SK-N-SH (cell line): ENCODE measurements around the gene TTLL7. TPM values are rescaled to one million over a fixed set of nuclear protein-coding genes. Genes with fewer than 3 reads are reported as not detected.

Experiments
- CTCF ChIA-PET: fragments of 300-600, 350-600 bp; formaldehyde crosslinking; extraction: SDS; loops from one replicate; lab custom pipeline; 2021; lab: Yijun Ruan, JAX
- POLR2A ChIA-PET: fragments of 350-600 bp; sonication (Branson Sonifier 250); formaldehyde crosslinking; extraction: SDS; loops from one replicate; lab custom pipeline; 2020; ENCODE audit warnings: antibody characterized with exemption, inconsistent platforms; lab: Yijun Ruan, JAX
- DNase-seq: peaks from one replicate; pipeline ENCODE4 v3.0.0; 2012
- H2AFZ ChIP-seq: fragments of 200-600 bp; sonication (generic); 2 replicates; pipeline ENCODE4 v1.8.1; 2016; ENCODE audit warnings: antibody characterized with exemption, mild to moderate bottlenecking, low read depth
- H3F3A ChIP-seq: fragments of 200-600 bp; sonication (generic); replicated peaks from 2 replicates; pipeline ENCODE3; 2016; ENCODE audit warnings: antibody characterized with exemption, mild to moderate bottlenecking; ENCODE audit not compliant: insufficient read depth
- H3K27ac ChIP-seq, 2 experiments: fragments of 200-500 bp in 1 of 2; fragments of 200-600 bp in 1 of 2; sonication (Bioruptor generic) in 1 of 2; sonication (generic), shearing (Covaris generic) in 1 of 2; 2 replicates each; pipeline versions ENCODE4 v1.5.1 to v1.6.1; 2014 to 2016; ENCODE audit warnings: low read depth in 2 of 2, inconsistent platforms in 1 of 2, low read length in 1 of 2, mild to moderate bottlenecking in 1 of 2, mixed read lengths in 1 of 2
- H3K27me3 ChIP-seq: fragments of 200-600 bp; sonication (generic), shearing (Covaris generic); 2 replicates; pipeline ENCODE4 v1.6.1; 2016; ENCODE audit warnings: mixed run types; ENCODE audit not compliant: insufficient read depth
- H3K36me3 ChIP-seq, 2 experiments: fragments of 200-500 bp in 1 of 2; fragments of 200-600 bp in 1 of 2; sonication (Bioruptor generic) in 1 of 2; sonication (generic) in 1 of 2; replicated peaks in 1 of 2; 2 replicates each; pipeline versions ENCODE3 to v1.5.1; 2014 to 2016; ENCODE audit warnings: low read length in 1 of 2, mild to moderate bottlenecking in 1 of 2; ENCODE audit not compliant: insufficient read depth in 2 of 2, control insufficient read depth in 1 of 2
- H3K4me1 ChIP-seq, 2 experiments: fragments of 200-500 bp in 1 of 2; fragments of 200-600 bp in 1 of 2; sonication (Bioruptor generic) in 1 of 2; sonication (generic), shearing (Covaris generic) in 1 of 2; 2 replicates each; pipeline versions ENCODE4 v1.5.1 to v1.6.1; 2014 to 2016; ENCODE audit warnings: low read depth in 1 of 2, low read length in 1 of 2, mixed run types in 1 of 2; ENCODE audit not compliant: insufficient read depth in 2 of 2, control insufficient read depth in 1 of 2
- H3K4me2 ChIP-seq: fragments of 200-600 bp; sonication (generic), shearing (Covaris generic); 2 replicates; pipeline ENCODE4 v1.6.1; 2017; ENCODE audit warnings: mixed run types
- H3K4me3 ChIP-seq, 2 experiments: fragments of 200-500 bp in 1 of 2; fragments of 200-600 bp in 1 of 2; sonication (Bioruptor generic) in 1 of 2; sonication (generic), shearing (Covaris generic) in 1 of 2; 2 replicates each; pipeline versions ENCODE4 v1.5.1 to v1.8.1; 2014 to 2016; ENCODE audit warnings: low read depth in 2 of 2, inconsistent platforms in 1 of 2, low read length in 1 of 2, mild to moderate bottlenecking in 1 of 2, mixed read lengths in 1 of 2, moderate library complexity in 1 of 2
- H3K79me2 ChIP-seq: fragments of 200-600 bp; sonication (generic); 2 replicates; pipeline ENCODE4 v1.8.1; 2017; ENCODE audit warnings: mild to moderate bottlenecking; ENCODE audit not compliant: insufficient read depth
- H3K9ac ChIP-seq: fragments of 200-600 bp; sonication (generic); 2 replicates; pipeline ENCODE4 v1.6.1; 2017; ENCODE audit warnings: mixed run types
- H3K9me2 ChIP-seq: fragments of 200-600 bp; sonication (generic); 2 replicates; pipeline ENCODE4 v1.6.1; 2017; ENCODE audit warnings: mixed run types
- H3K9me3 ChIP-seq: fragments of 200-600 bp; sonication (generic); 2 replicates; pipeline ENCODE4 v1.6.1; 2017; ENCODE audit warnings: mixed run types, mild to moderate bottlenecking, moderate library complexity
- H4K20me1 ChIP-seq: fragments of 200-600 bp; sonication (generic); 2 replicates; pipeline ENCODE4 v1.6.1; 2017; ENCODE audit warnings: mild to moderate bottlenecking, mixed run types; ENCODE audit not compliant: insufficient read depth
- EP300 ChIP-seq, 2 experiments: IDR thresholded peaks; 2 replicates each; pipeline versions ENCODE4 v1.4.0 to v1.6.1; 2012; ENCODE audit warnings: borderline replicate concordance in 1 of 2, low read depth in 1 of 2, low read length in 1 of 2
- FOXJ3 ChIP-seq: sonication (generic); formaldehyde crosslinking; IDR thresholded peaks from 2 replicates; pipeline ENCODE4 v1.5.1; 2020; ENCODE audit warnings: mild to moderate bottlenecking, missing genetic modification reagents
- GATA2 ChIP-seq: sonication (generic); formaldehyde crosslinking; IDR thresholded peaks from 2 replicates; pipeline ENCODE4 v1.5.0; 2020; ENCODE audit warnings: mild to moderate bottlenecking, missing genetic modification reagents
- JUND ChIP-seq: IDR thresholded peaks from 2 replicates; pipeline ENCODE4 v1.4.0; 2012
- RAD21 ChIP-seq: IDR thresholded peaks from 2 replicates; pipeline ENCODE4 v1.6.1; 2012; ENCODE audit warnings: mild to moderate bottlenecking, low read length
- RCOR1 ChIP-seq: fragments of 150-350 bp; IDR thresholded peaks from 2 replicates; pipeline ENCODE4 v1.6.1; 2017; ENCODE audit warnings: antibody characterized with exemption, low read length
- SIN3A ChIP-seq: IDR thresholded peaks from 2 replicates; pipeline ENCODE4 v1.6.1; 2012; ENCODE audit warnings: low read depth, mild to moderate bottlenecking, low read length, moderate library complexity, borderline replicate concordance
- WGBS: methylation state at CpG from one replicate; pipeline ENCODE4 v1.1.6; 2017; ENCODE audit warnings: low lambda C conversion rate; 5-methylcytosine and 5-hydroxymethylcytosine counted together
- polyA plus RNA-seq, 3 experiments: library from polyadenylated mRNA; depleted of rRNA; stranded (reverse); fragments of >200 nt; gene quantifications; 2 replicates each; pipeline ENCODE4 v1.2.3, GENCODE V29; 2012
- TF ChIP-seq, protein P1 (sequence below): IDR thresholded peaks from 2 replicates; pipeline ENCODE4 v1.4.0; 2012; ENCODE audit warnings: low read depth, borderline replicate concordance
- TF ChIP-seq, protein P2 (sequence below): fragments of 200-600 bp; sonication (generic); IDR thresholded peaks from 2 replicates; pipeline ENCODE4 v1.6.1; 2017; ENCODE audit warnings: antibody characterized with exemption, mild to moderate bottlenecking, moderate library complexity
- TF ChIP-seq, protein P3 (sequence below): IDR thresholded peaks from 2 replicates; pipeline ENCODE4 v1.6.1; 2012; ENCODE audit warnings: mild to moderate bottlenecking, low read depth, low read length, moderate library complexity
- TF ChIP-seq, protein P4 (sequence below): IDR thresholded peaks from 2 replicates; pipeline ENCODE4 v1.4.0; 2012; ENCODE audit warnings: low read depth

The TTLL7 gene
- polyA plus RNA-seq, 1 of the 3 experiments (the other 2 are of a cell fraction), result 7.3 TPM

DNA sequence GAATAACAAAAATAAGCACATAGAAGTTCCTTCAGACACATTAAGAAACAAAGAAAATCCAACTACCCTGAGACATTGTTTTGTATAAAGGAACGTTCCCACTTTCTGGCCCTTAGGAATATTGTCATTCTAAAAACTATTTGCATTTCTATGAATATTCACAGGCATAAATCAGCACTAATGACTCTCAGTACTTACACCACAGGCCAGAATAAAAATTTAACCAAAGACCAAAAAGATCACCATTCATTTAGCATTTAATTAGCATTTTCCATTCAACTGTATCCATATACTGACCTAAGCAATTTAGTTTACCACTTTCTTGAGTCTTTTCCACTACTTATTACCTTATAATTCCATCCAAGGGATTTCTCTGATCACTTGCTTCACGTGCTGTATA is 75.4 kb downstream of the TTLL7 start:
- Histone ChIP-seq H4K20me1 (no peaks in the 10 kb centered on the region), H3K27me3 (no peaks in the 10 kb centered on the region), H3K4me3 (no peak overlapping the region), H3K27ac (no peak overlapping the region), H3K9ac (no peak overlapping the region), H3K79me2 (no peaks in the 10 kb centered on the region), H2AFZ (no peak overlapping the region), H3K4me2 (no peak overlapping the region), H3F3A (no peaks in the 10 kb centered on the region), H3K4me1 (no peaks in the 10 kb centered on the region), H3K9me3 (no peaks in the 10 kb centered on the region), H3K36me3 (peaks cover 20 to 26% of the 10 kb centered on the region in 2 experiments), H3K9me2 (no peaks in the 10 kb centered on the region)
- CTCF ChIA-PET, result interaction anchor here (1.3 kb wide), 1 partner anchor 18 kb away, joined by 4 read pairs; no protein-coding TSS in a partner anchor
- WGBS, result 89% methylated on average over 2 of the region's 2 CpGs
- no peak for DNase-seq
- TF ChIP-seq, protein P1, sequence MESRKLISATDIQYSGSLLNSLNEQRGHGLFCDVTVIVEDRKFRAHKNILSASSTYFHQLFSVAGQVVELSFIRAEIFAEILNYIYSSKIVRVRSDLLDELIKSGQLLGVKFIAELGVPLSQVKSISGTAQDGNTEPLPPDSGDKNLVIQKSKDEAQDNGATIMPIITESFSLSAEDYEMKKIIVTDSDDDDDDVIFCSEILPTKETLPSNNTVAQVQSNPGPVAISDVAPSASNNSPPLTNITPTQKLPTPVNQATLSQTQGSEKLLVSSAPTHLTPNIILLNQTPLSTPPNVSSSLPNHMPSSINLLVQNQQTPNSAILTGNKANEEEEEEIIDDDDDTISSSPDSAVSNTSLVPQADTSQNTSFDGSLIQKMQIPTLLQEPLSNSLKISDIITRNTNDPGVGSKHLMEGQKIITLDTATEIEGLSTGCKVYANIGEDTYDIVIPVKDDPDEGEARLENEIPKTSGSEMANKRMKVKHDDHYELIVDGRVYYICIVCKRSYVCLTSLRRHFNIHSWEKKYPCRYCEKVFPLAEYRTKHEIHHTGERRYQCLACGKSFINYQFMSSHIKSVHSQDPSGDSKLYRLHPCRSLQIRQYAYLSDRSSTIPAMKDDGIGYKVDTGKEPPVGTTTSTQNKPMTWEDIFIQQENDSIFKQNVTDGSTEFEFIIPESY, result no peak
- no peak for TF ChIP-seq RCOR1
- TF ChIP-seq FOXJ3 (CRISPR knock-in tag), result no peak
- TF ChIP-seq RAD21, result no peak
- TF ChIP-seq SIN3A, result no peak
- TF ChIP-seq, protein P2, sequence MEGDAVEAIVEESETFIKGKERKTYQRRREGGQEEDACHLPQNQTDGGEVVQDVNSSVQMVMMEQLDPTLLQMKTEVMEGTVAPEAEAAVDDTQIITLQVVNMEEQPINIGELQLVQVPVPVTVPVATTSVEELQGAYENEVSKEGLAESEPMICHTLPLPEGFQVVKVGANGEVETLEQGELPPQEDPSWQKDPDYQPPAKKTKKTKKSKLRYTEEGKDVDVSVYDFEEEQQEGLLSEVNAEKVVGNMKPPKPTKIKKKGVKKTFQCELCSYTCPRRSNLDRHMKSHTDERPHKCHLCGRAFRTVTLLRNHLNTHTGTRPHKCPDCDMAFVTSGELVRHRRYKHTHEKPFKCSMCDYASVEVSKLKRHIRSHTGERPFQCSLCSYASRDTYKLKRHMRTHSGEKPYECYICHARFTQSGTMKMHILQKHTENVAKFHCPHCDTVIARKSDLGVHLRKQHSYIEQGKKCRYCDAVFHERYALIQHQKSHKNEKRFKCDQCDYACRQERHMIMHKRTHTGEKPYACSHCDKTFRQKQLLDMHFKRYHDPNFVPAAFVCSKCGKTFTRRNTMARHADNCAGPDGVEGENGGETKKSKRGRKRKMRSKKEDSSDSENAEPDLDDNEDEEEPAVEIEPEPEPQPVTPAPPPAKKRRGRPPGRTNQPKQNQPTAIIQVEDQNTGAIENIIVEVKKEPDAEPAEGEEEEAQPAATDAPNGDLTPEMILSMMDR, result no peak
- no peak for TF ChIP-seq EP300 (IDR thresholded peaks at IDR 0.05; ENCODE audit: borderline replicate concordance in 1 of 2, low read depth in 1 of 2, low read length in 1 of 2)
- no peak for TF ChIP-seq GATA2 (CRISPR knock-in tag)
- TF ChIP-seq, protein P3, sequence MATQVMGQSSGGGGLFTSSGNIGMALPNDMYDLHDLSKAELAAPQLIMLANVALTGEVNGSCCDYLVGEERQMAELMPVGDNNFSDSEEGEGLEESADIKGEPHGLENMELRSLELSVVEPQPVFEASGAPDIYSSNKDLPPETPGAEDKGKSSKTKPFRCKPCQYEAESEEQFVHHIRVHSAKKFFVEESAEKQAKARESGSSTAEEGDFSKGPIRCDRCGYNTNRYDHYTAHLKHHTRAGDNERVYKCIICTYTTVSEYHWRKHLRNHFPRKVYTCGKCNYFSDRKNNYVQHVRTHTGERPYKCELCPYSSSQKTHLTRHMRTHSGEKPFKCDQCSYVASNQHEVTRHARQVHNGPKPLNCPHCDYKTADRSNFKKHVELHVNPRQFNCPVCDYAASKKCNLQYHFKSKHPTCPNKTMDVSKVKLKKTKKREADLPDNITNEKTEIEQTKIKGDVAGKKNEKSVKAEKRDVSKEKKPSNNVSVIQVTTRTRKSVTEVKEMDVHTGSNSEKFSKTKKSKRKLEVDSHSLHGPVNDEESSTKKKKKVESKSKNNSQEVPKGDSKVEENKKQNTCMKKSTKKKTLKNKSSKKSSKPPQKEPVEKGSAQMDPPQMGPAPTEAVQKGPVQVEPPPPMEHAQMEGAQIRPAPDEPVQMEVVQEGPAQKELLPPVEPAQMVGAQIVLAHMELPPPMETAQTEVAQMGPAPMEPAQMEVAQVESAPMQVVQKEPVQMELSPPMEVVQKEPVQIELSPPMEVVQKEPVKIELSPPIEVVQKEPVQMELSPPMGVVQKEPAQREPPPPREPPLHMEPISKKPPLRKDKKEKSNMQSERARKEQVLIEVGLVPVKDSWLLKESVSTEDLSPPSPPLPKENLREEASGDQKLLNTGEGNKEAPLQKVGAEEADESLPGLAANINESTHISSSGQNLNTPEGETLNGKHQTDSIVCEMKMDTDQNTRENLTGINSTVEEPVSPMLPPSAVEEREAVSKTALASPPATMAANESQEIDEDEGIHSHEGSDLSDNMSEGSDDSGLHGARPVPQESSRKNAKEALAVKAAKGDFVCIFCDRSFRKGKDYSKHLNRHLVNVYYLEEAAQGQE, result no peak
- no peak for TF ChIP-seq JUND
- TF ChIP-seq, protein P4, sequence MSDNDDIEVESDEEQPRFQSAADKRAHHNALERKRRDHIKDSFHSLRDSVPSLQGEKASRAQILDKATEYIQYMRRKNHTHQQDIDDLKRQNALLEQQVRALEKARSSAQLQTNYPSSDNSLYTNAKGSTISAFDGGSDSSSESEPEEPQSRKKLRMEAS, result no peak
- POLR2A ChIA-PET, result no interaction called here
